HepG2 (cell line): ENCODE results near the gene SLC25A19. TPM values are rescaled to one million over a fixed set of nuclear protein-coding genes. Genes with fewer than 3 reads are reported as not detected.
"Not testable (repeated sequence)": the region's sequence is repeated elsewhere in the genome, so short reads cannot be mapped to it uniquely, and the experiment has no call there.

ENCODE experiments used
- ATAC-seq: fragments of 200-7000 bp; cut with Tn5 transposase; 3 replicates; pipeline ENCODE4 v1.9.1; 2020; ENCODE audit warnings: mild to moderate bottlenecking, moderate library complexity
- BruUV-seq: library from RNA; stranded (reverse); fragments of 400-500 nt; replicated peaks from 2 replicates; lab custom pipeline; 2021; lab: Mats Ljungman, UMichigan
- CTCF ChIA-PET: fragments of 300-600 bp; formaldehyde crosslinking; extraction: SDS; loops from one replicate; lab custom pipeline; 2021; ENCODE audit warnings: low total read pairs, inconsistent platforms, low intra/inter-chr PET ratio; lab: Yijun Ruan, JAX
- POLR2A ChIA-PET: fragments of 350-600 bp; sonication (Branson Sonifier 250); formaldehyde crosslinking; loops from one replicate; lab custom pipeline; 2020; ENCODE audit warnings: antibody characterized with exemption, inconsistent platforms; lab: Yijun Ruan, JAX
- DNase-seq: peaks from one replicate; pipeline ENCODE4 v3.0.0-alpha.2; 2015; ENCODE audit warnings: low spot score
- FAIRE-seq: peaks from 3 replicates; lab custom pipeline; 2011; peaks lifted over from hg19 to GRCh38; lab: Jason Lieb, UNC
- H2AFZ ChIP-seq: one replicate; pipeline ENCODE4 v1.6.1; 2011; ENCODE audit warnings: low read length, inconsistent platforms
- H3K27ac ChIP-seq: fragments of 300-600 bp; 3 replicates; pipeline ENCODE4 v1.8.0; 2011; ENCODE audit warnings: mixed run types, mild to moderate bottlenecking, mixed read lengths, low read length, inconsistent platforms; ENCODE audit not compliant: insufficient read depth; ENCODE audit errors: extremely low read length
- H3K27me3 ChIP-seq, 2 experiments: fragments of 200-600 bp in 1 of 2; 2 replicates in 1 of 2; 3 replicates in 1 of 2; pipeline versions ENCODE4 v1.6.0 to v1.8.0; 2011; ENCODE audit warnings: low read length in 2 of 2, mild to moderate bottlenecking in 2 of 2, moderate library complexity in 2 of 2, inconsistent platforms in 1 of 2; ENCODE audit not compliant: insufficient read depth in 2 of 2, control insufficient read depth in 1 of 2
- H3K36me3 ChIP-seq, 2 experiments: fragments of 200-600 bp in 1 of 2; replicated peaks in 1 of 2; 2 replicates in 1 of 2; 3 replicates in 1 of 2; pipeline versions ENCODE4 v1.5.1 to v1.8.0; 2011; ENCODE audit warnings: low read length in 2 of 2, inconsistent platforms in 1 of 2; ENCODE audit not compliant: insufficient read depth in 2 of 2, control insufficient read depth in 1 of 2
- H3K4me1 ChIP-seq: 2 replicates; pipeline ENCODE4 v1.5.1; 2012; ENCODE audit warnings: low read length, inconsistent platforms; ENCODE audit not compliant: insufficient read depth
- H3K4me2 ChIP-seq: 2 replicates; pipeline ENCODE4 v1.6.0; 2011; ENCODE audit warnings: low read depth, low read length, inconsistent platforms
- H3K4me3 ChIP-seq, 3 experiments: fragments of 200-600 bp in 1 of 3; sonication (generic), shearing (Covaris generic) in 1 of 3; replicated peaks in 1 of 3; 2 replicates each; pipeline ENCODE4 v1.5.1; 2011 to 2016; ENCODE audit warnings: low read length in 3 of 3, inconsistent platforms in 2 of 3, low read depth in 2 of 3, mild to moderate bottlenecking in 2 of 3, control low read depth in 1 of 3, mixed read lengths in 1 of 3; ENCODE audit not compliant: insufficient read depth in 1 of 3
- H3K79me2 ChIP-seq: one replicate; pipeline ENCODE4 v1.6.1; 2011; ENCODE audit warnings: low read length, inconsistent platforms; ENCODE audit not compliant: insufficient read depth
- H3K9ac ChIP-seq: 2 replicates; pipeline ENCODE4 v1.6.0; 2011; ENCODE audit warnings: mild to moderate bottlenecking, low read depth, low read length, inconsistent platforms; ENCODE audit not compliant: insufficient read depth
- H3K9me3 ChIP-seq: 2 replicates; pipeline ENCODE4 v1.5.1; 2012; ENCODE audit warnings: mild to moderate bottlenecking, low read length
- H4K20me1 ChIP-seq: 2 replicates; pipeline ENCODE4 v1.6.0; 2011; ENCODE audit warnings: inconsistent platforms, mild to moderate bottlenecking, low read length, moderate library complexity; ENCODE audit not compliant: insufficient read depth
- CREBL2 ChIP-seq: sonication (generic); formaldehyde crosslinking; IDR thresholded peaks from 2 replicates; pipeline ENCODE4 v1.8.1; 2023; ENCODE audit warnings: missing genetic modification reagents, mild to moderate bottlenecking, borderline replicate concordance
- DPF2 ChIP-seq: sonication (generic); formaldehyde crosslinking; IDR thresholded peaks from 2 replicates; pipeline ENCODE4 v1.4.0; 2020; ENCODE audit warnings: mild to moderate bottlenecking, low read depth, missing genetic modification reagents, borderline replicate concordance
- HDAC2 ChIP-seq: sonication (generic); formaldehyde crosslinking; IDR thresholded peaks from 2 replicates; pipeline ENCODE4 v1.4.0; 2020; ENCODE audit warnings: missing genetic modification reagents
- SKI ChIP-seq: fragments of 450-650 bp; IDR thresholded peaks from one replicate; pipeline ENCODE4 v1.6.1; 2018; ENCODE audit warnings: mild to moderate bottlenecking; ENCODE audit not compliant: partially characterized antibody
- TP53 ChIP-seq: sonication (generic); formaldehyde crosslinking; conservative IDR thresholded peaks from 2 replicates; pipeline ENCODE4 v1.4.0; 2020; ENCODE audit warnings: missing genetic modification reagents
- ZMAT5 ChIP-seq: sonication (generic); formaldehyde crosslinking; IDR thresholded peaks from 2 replicates; pipeline ENCODE4 v1.5.0; 2020; ENCODE audit warnings: mild to moderate bottlenecking, low read depth, missing genetic modification reagents, borderline replicate concordance
- ZNF121 ChIP-seq: sonication (generic); formaldehyde crosslinking; IDR thresholded peaks from 2 replicates; pipeline ENCODE4 v1.5.0; 2020; ENCODE audit warnings: mild to moderate bottlenecking, missing genetic modification reagents
- ZNF703 ChIP-seq: sonication (generic); formaldehyde crosslinking; IDR thresholded peaks from 2 replicates; pipeline ENCODE4 v1.5.1; 2020; ENCODE audit warnings: missing genetic modification reagents, mild to moderate bottlenecking, moderate library complexity, borderline replicate concordance
- ZSCAN22 ChIP-seq: sonication (generic); formaldehyde crosslinking; IDR thresholded peaks from 2 replicates; pipeline ENCODE4 v1.4.0; 2020; ENCODE audit warnings: mild to moderate bottlenecking, missing genetic modification reagents
- WGBS: methylation state at CpG from one replicate; pipeline ENCODE4 v1.1.6; 2017; ENCODE audit warnings: low lambda C conversion rate; 5-methylcytosine and 5-hydroxymethylcytosine counted together
- in situ Hi-C: cut with HindIII; loops from 2 replicates; pipeline ENCODE4 v1.10.0; 2017; ENCODE audit warnings: low pct_unique_long_range_greater_than_20kb; ENCODE audit not compliant: extremely low pct_ligation_motif_present
- intact Hi-C: fragments of 100-400 bp; cut with micrococcal nuclease; formaldehyde crosslinking; loops from one replicate; pipeline ENCODE4 v1.10.0; 2022; ENCODE audit not compliant: unreplicated experiment
- polyA plus RNA-seq, 8 experiments: library from polyadenylated mRNA; depleted of rRNA in 3 of 8; stranded (reverse) in 7 of 8; unstranded in 1 of 8; fragments of >200 nt; fragmentation: Illumina TruSeq in 4 of 8; extraction: Trizol in 4 of 8; gene quantifications; 2 replicates each; pipeline versions ENCODE4 v1.2.1 to v1.2.3, GENCODE V29; 2011 to 2016; ENCODE audit warnings: low read depth in 4 of 8, missing spikeins in 1 of 8, mixed read lengths in 1 of 8; ENCODE audit not compliant: insufficient read depth in 1 of 8
- total RNA-seq, 5 experiments: library from RNA; depleted of rRNA; stranded (reverse); fragments of >200 nt; fragmentation: Illumina TruSeq; extraction: Trizol; gene quantifications; 2 replicates each; pipeline ENCODE4 v1.2.3, GENCODE V29; 2016; ENCODE audit warnings: low read depth in 1 of 5

SLC25A19 gene
- total and polyA plus RNA-seq, 2 of the 13 experiments (the other 11 are each of a cell fraction or from before 2014, with no cell fraction given) = 24.4 to 41.4 TPM

GRCh38 chr17:75287221-75287620, 2.0 kb downstream of the SLC25A19 start:
- CTCF ChIA-PET = no interaction called here
- Histone ChIP-seq H3K36me3 (peaks cover 10 to 31% of the 10 kb centered on the region in 2 experiments; a peak in 4 of 5 replicates), H3K9ac (no peak overlapping the region; the same call in 1 of the 2 replicates), H2AFZ (no peak overlapping the region), H3K27ac (no peak overlapping the region), H3K4me3 (no peak overlapping the region), H3K4me1 (peaks cover 37% of the 10 kb centered on the region), H3K27me3 (no peaks in the 10 kb centered on the region), H4K20me1 (no peaks in the 10 kb centered on the region), H3K4me2 (0 out of 2 replicates have a peak overlapping the region, but pooled peaks have one; percentile 2), H3K79me2 (peaks cover 15% of the 10 kb centered on the region), H3K9me3 (no peaks in the 10 kb centered on the region)
- POLR2A ChIA-PET = no interaction called here
- ATAC-seq = no peak
- in situ Hi-C loops = no loop called here
- TF ChIP-seq ZSCAN22 (CRISPR knock-in tag) (no peak), ZMAT5 (CRISPR knock-in tag) (no peak), ZNF703 (CRISPR knock-in tag) (no peak), SKI (no peak), DPF2 (CRISPR knock-in tag) (no peak), HDAC2 (CRISPR knock-in tag) (no peak), TP53 (CRISPR knock-in tag) (no peak)
- FAIRE-seq = no peak
- intact Hi-C loops = no loop called here
- no TSS peak for BruUV-seq
- 95% methylated on average over 9 of the region's 9 CpGs for WGBS
- no peak for DNase-seq

GRCh38 chr17:75285123-75285522, 4.1 kb downstream of the SLC25A19 start:
- ATAC-seq = no peak
- no peak for DNase-seq

GRCh38 chr17:75280189-75280588, 9.0 kb downstream of the SLC25A19 start:
- CTCF ChIA-PET, H3K9ac ChIP-seq, H3K27ac ChIP-seq, intact Hi-C loops, ATAC-seq, H3K4me1 ChIP-seq, H3K4me2 ChIP-seq, H2AFZ ChIP-seq, H3K27me3 ChIP-seq, DNase-seq, H4K20me1 ChIP-seq, in situ Hi-C loops, BruUV-seq, FAIRE-seq, H3K79me2 ChIP-seq, H3K9me3 ChIP-seq, H3K4me3 ChIP-seq: not testable (repeated sequence)
- H3K36me3 ChIP-seq = peaks cover 18 to 46% of the 10 kb centered on the region in 2 experiments
- WGBS = 97% methylated on average over 4 of the region's 4 CpGs
- POLR2A ChIA-PET = interaction anchor here (3.1 kb wide), 1 partner anchor 10 kb away, joined by 11 read pairs; the partner anchor contains the start of gene MIF4GD

More at GRCh38 chr17:75285123-75285522, 4.1 kb downstream of the SLC25A19 start:
- in situ Hi-C loops (no loop called here), intact Hi-C loops (no loop called here)
- no peak overlapping the region for H3K4me2 ChIP-seq
- 98% methylated on average over 6 of the region's 6 CpGs for WGBS
- no peaks in the 10 kb centered on the region for H3K9me3 ChIP-seq
- ChIA-PET POLR2A (interaction anchor here (0.9 to 1.5 kb wide), 3 partner anchors 14 to 175 kb away, joined by 3 read pairs; partner anchors contain the start of gene MIF4GD), CTCF (no interaction called here)
- FAIRE-seq = no peak
- TF ChIP-seq CREBL2 (CRISPR knock-in tag) (no peak), ZNF121 (CRISPR knock-in tag) (peak; percentile 70)
- H2AFZ ChIP-seq = no peak overlapping the region
- H3K36me3 ChIP-seq = peaks cover 12 to 42% of the 10 kb centered on the region in 2 experiments; a peak in 4 of 5 replicates
- no peak overlapping the region for H3K27ac ChIP-seq
- no TSS peak for BruUV-seq
- H3K27me3 ChIP-seq = no peaks in the 10 kb centered on the region
- H3K4me3 ChIP-seq = no peak overlapping the region
- no peaks in the 10 kb centered on the region for H4K20me1 ChIP-seq
- H3K4me1 ChIP-seq = peaks cover 22% of the 10 kb centered on the region
- H3K79me2 ChIP-seq = peaks cover 15% of the 10 kb centered on the region
- no peak overlapping the region for H3K9ac ChIP-seq
